Large intestine (tissue), 3 donors: ENCODE measurements around the gene C10orf95. TPM values are rescaled to one million over a fixed set of nuclear protein-coding genes. Genes with fewer than 3 reads are reported as not detected.
A peak's percentile ranks its signal among the peaks of the same experiment; 100 is the strongest.

Experiments
- DNase-seq, 2 donors: peaks; one replicate each; pipeline versions ENCODE4 v3.0.0 to v3.0.0-alpha.2; 2013
- H3K27ac ChIP-seq: one replicate; pipeline ENCODE4 v1.5.1; 2013; ENCODE audit warnings: low read length
- H3K27me3 ChIP-seq: 2 replicates; pipeline ENCODE4 v1.6.1; 2013; ENCODE audit warnings: low read length; ENCODE audit not compliant: control insufficient read depth, insufficient read depth
- H3K36me3 ChIP-seq: 2 replicates; pipeline ENCODE4 v1.6.1; 2013; ENCODE audit warnings: low read length; ENCODE audit not compliant: control insufficient read depth, insufficient read depth
- H3K4me1 ChIP-seq: one replicate; pipeline ENCODE4 v1.6.1; 2013; ENCODE audit warnings: low read length; ENCODE audit not compliant: control insufficient read depth, insufficient read depth
- H3K4me3 ChIP-seq: one replicate; pipeline ENCODE4 v1.5.1; 2013; ENCODE audit warnings: low read length
- H3K9me3 ChIP-seq: one replicate; pipeline ENCODE4 v1.6.1; 2013; ENCODE audit warnings: mild to moderate bottlenecking, low read depth, low read length, moderate library complexity; ENCODE audit not compliant: control insufficient read depth
- WGBS: methylation state at CpG from one replicate; pipeline ENCODE4 v1.1.5; 2013; ENCODE audit warnings: low lambda C conversion rate; ENCODE audit not compliant: insufficient coverage; 5-methylcytosine and 5-hydroxymethylcytosine counted together
- polyA plus RNA-seq: library from polyadenylated mRNA; unstranded; fragments of 120-200 nt; gene quantifications from one replicate; pipeline ENCODE4 v1.2.1, GENCODE V29; 2013

C10orf95 gene
- polyA plus RNA-seq, 1 donor: 4.2 TPM

GRCh38 chr10:102408728-102409603, 42.4 kb downstream of the C10orf95 start:
- peaks cover 61% of the 10 kb centered on the region for H3K27me3 ChIP-seq
- peaks cover 16% of the 10 kb centered on the region for H3K36me3 ChIP-seq
- H3K4me1 ChIP-seq: peaks cover 29% of the 10 kb centered on the region
- H3K9me3 ChIP-seq: peaks cover 3% of the 10 kb centered on the region
- H3K27ac ChIP-seq: peak overlapping the region; percentile 80
- H3K4me3 ChIP-seq: peak overlapping the region; percentile 49
- WGBS: no CpG with 5 or more reads among the region's 103 CpGs
- DNase-seq: peak; percentile 66 to 70

DNA sequence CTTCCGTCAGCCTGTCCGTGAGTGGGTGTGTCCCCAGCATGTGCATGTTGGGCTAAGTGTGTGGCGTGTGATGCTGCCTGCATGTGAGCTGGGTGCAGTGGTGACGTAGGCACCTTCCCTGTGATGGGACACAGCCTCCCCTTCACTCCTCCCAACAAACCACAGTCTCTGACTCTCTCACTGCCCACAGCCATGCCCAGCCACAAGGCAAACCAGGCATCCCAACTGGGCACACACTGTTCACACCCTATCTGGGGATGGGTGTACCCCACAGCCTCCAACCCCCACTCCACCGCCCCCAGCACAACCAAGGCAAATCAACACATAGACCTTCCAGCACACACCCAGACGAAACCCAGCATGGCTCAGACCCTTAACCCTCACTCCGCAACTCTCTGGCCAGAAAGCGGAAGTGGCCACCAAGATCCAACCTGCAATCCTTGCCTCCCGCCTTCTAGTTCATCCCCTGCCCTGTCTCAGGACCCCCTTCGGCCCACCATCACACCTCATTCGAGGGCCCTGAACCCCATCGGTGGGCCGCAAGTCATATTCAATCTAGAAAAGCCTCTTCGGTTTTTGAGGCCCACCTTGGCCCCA, 43.1 kb downstream of the C10orf95 start:
- H3K9me3 ChIP-seq: peaks cover 3% of the 10 kb centered on the region
- no peak for DNase-seq
- H3K4me3 ChIP-seq: peak overlapping the region; percentile 45
- H3K27me3 ChIP-seq: peaks cover 56% of the 10 kb centered on the region
- peaks cover 25% of the 10 kb centered on the region for H3K4me1 ChIP-seq
- peak overlapping the region; percentile 78 for H3K27ac ChIP-seq
- peaks cover 23% of the 10 kb centered on the region for H3K36me3 ChIP-seq
- WGBS: no CpG with 5 or more reads among the region's 14 CpGs

DNA sequence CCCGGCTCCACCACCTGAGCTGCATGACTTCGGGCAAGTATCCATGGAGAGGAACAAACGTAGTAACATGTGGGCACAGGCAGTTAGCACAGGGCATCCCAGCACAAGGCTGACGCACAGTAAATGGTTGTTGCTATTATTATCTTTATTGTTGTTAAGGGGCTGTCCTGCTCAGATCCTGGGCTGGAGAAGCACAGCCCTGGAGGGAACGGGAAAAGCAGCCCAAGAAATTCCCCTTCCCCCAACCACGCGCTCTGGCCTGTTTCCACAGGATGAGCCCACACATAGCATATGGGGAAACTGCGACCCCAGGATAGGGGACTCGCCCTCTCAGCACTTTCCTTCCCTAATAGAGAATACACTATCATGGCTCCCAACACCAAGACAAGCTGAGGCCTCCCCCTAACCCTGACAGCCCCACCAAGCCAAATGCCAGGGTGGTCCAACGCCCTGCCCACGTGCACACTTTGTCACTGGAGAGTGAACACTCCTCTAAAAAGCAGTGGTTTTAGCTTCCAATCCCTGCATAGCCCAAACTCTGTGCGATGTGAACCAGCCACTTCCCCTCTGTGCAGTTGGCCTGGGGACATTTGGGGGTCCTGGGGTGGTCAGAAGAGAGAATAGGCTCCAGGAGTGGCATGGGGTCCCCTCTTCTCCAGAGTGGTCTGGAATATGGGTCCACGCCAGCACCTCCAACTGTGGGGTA, 43.8 kb downstream of the C10orf95 start:
- no peak for DNase-seq
- H3K36me3 ChIP-seq: peaks cover 26% of the 10 kb centered on the region
- no CpG with 5 or more reads among the region's 13 CpGs for WGBS
- H3K27ac ChIP-seq: peak overlapping the region; percentile 78
- peaks cover 50% of the 10 kb centered on the region for H3K27me3 ChIP-seq
- peak overlapping the region; percentile 17 for H3K4me3 ChIP-seq
- H3K4me1 ChIP-seq: peaks cover 22% of the 10 kb centered on the region
- H3K9me3 ChIP-seq: peaks cover 3% of the 10 kb centered on the region

- WGBS: no CpG with 5 or more reads among the region's 2 CpGs
- Histone ChIP-seq H3K4me1 (peaks cover 24% of the 10 kb centered on the region), H3K9me3 (peaks cover 3% of the 10 kb centered on the region), H3K27ac (peak overlapping the region; percentile 78), H3K36me3 (peaks cover 31% of the 10 kb centered on the region), H3K4me3 (no peak overlapping the region), H3K27me3 (peaks cover 42% of the 10 kb centered on the region)
- no peak for DNase-seq
These were observed 44.5 kb downstream of the C10orf95 start for GRCh38 chr10:102406815-102407214.

DNA sequence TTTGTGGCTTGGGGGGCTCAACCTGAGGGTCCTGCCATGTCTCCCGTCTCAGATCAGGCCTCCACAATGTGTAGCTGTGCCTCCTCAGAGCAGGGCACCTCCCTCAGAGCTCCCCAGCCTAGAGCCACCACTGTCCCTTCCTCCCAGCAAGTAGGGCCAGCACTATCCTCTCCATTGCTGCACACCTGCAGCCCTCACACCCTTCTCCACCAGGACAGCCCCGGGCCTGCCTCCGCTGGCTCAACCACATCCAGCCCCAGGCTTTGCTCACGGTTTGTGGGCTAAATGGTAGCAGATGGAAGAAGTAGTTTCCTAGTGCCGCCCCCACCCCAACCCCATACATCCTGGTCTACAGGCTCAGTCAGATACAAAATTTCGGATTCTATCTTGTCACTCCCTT, 45.7 kb downstream of the C10orf95 start:
- H3K4me1 ChIP-seq: peaks cover 23% of the 10 kb centered on the region
- no peak for DNase-seq
- no CpG with 5 or more reads among the region's 6 CpGs for WGBS
- H3K9me3 ChIP-seq: peaks cover 3% of the 10 kb centered on the region
- H3K27me3 ChIP-seq: peaks cover 30% of the 10 kb centered on the region
- H3K4me3 ChIP-seq: no peak overlapping the region
- H3K36me3 ChIP-seq: peaks cover 43% of the 10 kb centered on the region
- H3K27ac ChIP-seq: no peak overlapping the region

- Histone ChIP-seq H3K27me3 (peaks cover 26% of the 10 kb centered on the region), H3K4me1 (peaks cover 18% of the 10 kb centered on the region), H3K36me3 (peaks cover 48% of the 10 kb centered on the region), H3K4me3 (no peak overlapping the region), H3K9me3 (peaks cover 3% of the 10 kb centered on the region), H3K27ac (no peak overlapping the region)
- no peak for DNase-seq
- no CpG with 5 or more reads among the region's 19 CpGs for WGBS
These were observed 46.2 kb downstream of the C10orf95 start for GRCh38 chr10:102405108-102405571.

GRCh38 chr10:102404361-102405107, 46.8 kb downstream of the C10orf95 start:
- no peak for DNase-seq
- no peak overlapping the region for H3K4me3 ChIP-seq
- peaks cover 52% of the 10 kb centered on the region for H3K36me3 ChIP-seq
- H3K27ac ChIP-seq: no peak overlapping the region
- H3K27me3 ChIP-seq: peaks cover 19% of the 10 kb centered on the region
- peaks cover 15% of the 10 kb centered on the region for H3K4me1 ChIP-seq
- peaks cover 3% of the 10 kb centered on the region for H3K9me3 ChIP-seq
- no CpG with 5 or more reads among the region's 17 CpGs for WGBS

DNA sequence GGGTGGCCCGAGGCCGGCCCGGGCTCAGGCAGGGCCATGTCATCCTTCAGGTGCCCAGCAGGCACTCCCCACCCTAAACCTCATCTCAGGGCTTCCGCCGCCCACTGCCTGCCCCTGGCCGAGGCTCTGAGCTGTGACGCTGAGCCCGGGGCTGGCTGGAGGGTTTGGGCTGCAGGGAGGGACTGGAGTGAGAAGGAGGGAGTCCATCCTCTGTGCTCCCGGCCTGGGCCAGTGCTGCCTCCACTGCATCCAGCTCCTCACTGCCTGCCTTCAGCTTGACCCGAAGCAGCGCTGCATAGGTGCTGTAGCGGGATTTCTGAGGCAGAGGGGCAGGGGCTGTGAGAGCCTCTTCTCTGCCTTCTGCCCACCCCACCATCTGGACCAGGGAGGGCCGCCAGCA, 48.2 kb downstream of the C10orf95 start:
- no peak for DNase-seq
- no CpG with 5 or more reads among the region's 13 CpGs for WGBS
- Histone ChIP-seq H3K36me3 (peaks cover 57% of the 10 kb centered on the region), H3K27me3 (peaks cover 8% of the 10 kb centered on the region), H3K4me1 (peaks cover 8% of the 10 kb centered on the region), H3K9me3 (no peaks in the 10 kb centered on the region), H3K27ac (no peak overlapping the region), H3K4me3 (no peak overlapping the region)

DNA sequence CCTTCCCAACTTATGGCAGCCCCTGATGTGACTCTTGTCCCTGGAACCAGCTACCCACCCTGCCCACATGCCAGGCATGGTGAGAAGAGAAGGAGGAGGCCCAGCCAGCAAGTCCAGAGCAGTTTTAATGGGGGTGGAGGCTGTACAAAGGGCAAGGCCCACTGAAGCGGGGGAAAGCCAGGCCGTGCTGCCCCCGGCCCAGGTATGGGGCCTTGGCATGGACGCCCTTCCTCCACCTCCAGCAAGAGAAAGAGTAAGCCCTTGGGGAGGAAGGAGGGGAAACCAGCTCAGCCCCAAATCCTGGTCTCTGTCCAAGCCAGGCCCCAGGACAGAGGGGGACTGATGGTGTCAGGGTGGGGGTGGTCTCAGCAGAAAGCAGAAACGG, 48.8 kb downstream of the C10orf95 start:
- DNase-seq: no peak
- H3K27me3 ChIP-seq: peaks cover 2% of the 10 kb centered on the region
- H3K4me3 ChIP-seq: no peak overlapping the region
- peaks cover 64% of the 10 kb centered on the region for H3K36me3 ChIP-seq
- WGBS: no CpG with 5 or more reads among the region's 5 CpGs
- H3K9me3 ChIP-seq: no peaks in the 10 kb centered on the region
- peaks cover 8% of the 10 kb centered on the region for H3K4me1 ChIP-seq
- no peak overlapping the region for H3K27ac ChIP-seq
